Measurements from ENCODE around the gene SUSD4. TPM values are rescaled to one million over a fixed set of nuclear protein-coding genes. Genes with fewer than 3 reads are reported as not detected.
A peak's percentile ranks its signal among the peaks of the same experiment; 100 is the strongest.

SUSD4 gene
- total RNA-seq, 2 donors from 2014 or later, result 1.1 to 1.2 TPM

- H3K27ac Mint-ChIP-seq, result no peak overlapping the region
- no peaks in the 10 kb centered on the region for H3K9me3 Mint-ChIP-seq
- no peaks in the 10 kb centered on the region for H3K36me3 Mint-ChIP-seq
- DNase-seq (ENCODE audit: low spot score in 2 of 2), result no peak
- ATAC-seq, result no peak
Measured at GRCh38 chr1:223208164-223209076, 155.6 kb downstream of the SUSD4 start.

- ATAC-seq (no peak), DNase-seq (ENCODE audit: low spot score in 2 of 2) (no peak)
- no peak overlapping the region for H3K27ac Mint-ChIP-seq
- H3K9me3 Mint-ChIP-seq, result no peaks in the 10 kb centered on the region
- H3K36me3 Mint-ChIP-seq, result no peaks in the 10 kb centered on the region
Measured at GRCh38 chr1:223207293-223208066, 156.5 kb downstream of the SUSD4 start.

GRCh38 chr1:223204424-223204823 lies 159.6 kb downstream of the SUSD4 start:
- Mint-ChIP-seq H3K27ac (no peak overlapping the region), H3K36me3 (no peaks in the 10 kb centered on the region), H3K9me3 (no peaks in the 10 kb centered on the region)
- ATAC-seq, result no peak
- no peak for DNase-seq (ENCODE audit: low spot score in 2 of 2)

GRCh38 chr1:223203694-223204093 lies 160.3 kb downstream of the SUSD4 start:
- DNase-seq (ENCODE audit: low spot score in 2 of 2), result no peak
- no peaks in the 10 kb centered on the region for H3K36me3 Mint-ChIP-seq
- ATAC-seq, result no peak
- H3K27ac Mint-ChIP-seq, result no peak overlapping the region
- no peaks in the 10 kb centered on the region for H3K9me3 Mint-ChIP-seq

- Mint-ChIP-seq H3K27ac (no peak overlapping the region), H3K9me3 (no peaks in the 10 kb centered on the region)
- DNase-seq (ENCODE audit: low spot score in 2 of 2), result no peak
Measured at GRCh38 chr1:223203034-223203408, 161.0 kb downstream of the SUSD4 start.

GRCh38 chr1:223202376-223203033 lies 161.5 kb downstream of the SUSD4 start:
- H3K9me3 Mint-ChIP-seq, result no peaks in the 10 kb centered on the region
- no peaks in the 10 kb centered on the region for H3K36me3 Mint-ChIP-seq
- DNase-seq (ENCODE audit: low spot score in 2 of 2), result no peak
- ATAC-seq, result no peak
- no peak overlapping the region for H3K27ac Mint-ChIP-seq

More at GRCh38 chr1:223203034-223203408, 161.0 kb downstream of the SUSD4 start:
- no peaks in the 10 kb centered on the region for H3K36me3 Mint-ChIP-seq
- ATAC-seq, result no peak

GRCh38 chr1:223201967-223202366 lies 162.0 kb downstream of the SUSD4 start:
- ATAC-seq, result no peak
- Mint-ChIP-seq H3K36me3 (no peaks in the 10 kb centered on the region), H3K27ac (no peak overlapping the region), H3K9me3 (no peaks in the 10 kb centered on the region)
- DNase-seq (ENCODE audit: low spot score in 2 of 2), result no peak

GRCh38 chr1:223200903-223201302 lies 163.1 kb downstream of the SUSD4 start:
- peak overlapping the region in 1 of 2 donors; percentile 68 for H3K27ac Mint-ChIP-seq
- DNase-seq (ENCODE audit: low spot score in 2 of 2) (no peak), ATAC-seq (peak in 1 of 2 donors; percentile 43)
- no peaks in the 10 kb centered on the region for H3K9me3 Mint-ChIP-seq
- no peaks in the 10 kb centered on the region for H3K36me3 Mint-ChIP-seq

GRCh38 chr1:223199094-223199647 lies 164.8 kb downstream of the SUSD4 start:
- ATAC-seq (no peak), DNase-seq (ENCODE audit: low spot score in 2 of 2) (no peak)
- Mint-ChIP-seq H3K36me3 (peaks cover 0 to 5% of the 10 kb centered on the region in 2 donors), H3K9me3 (no peaks in the 10 kb centered on the region), H3K27ac (no peak overlapping the region)

- Mint-ChIP-seq H3K9me3 (no peaks in the 10 kb centered on the region), H3K27ac (no peak overlapping the region), H3K36me3 (peaks cover 0 to 5% of the 10 kb centered on the region in 2 donors)
- ATAC-seq (no peak), DNase-seq (ENCODE audit: low spot score in 2 of 2) (no peak)
Measured at GRCh38 chr1:223198628-223198965, 165.4 kb downstream of the SUSD4 start.

- Mint-ChIP-seq H3K27ac (no peak overlapping the region), H3K36me3 (peaks cover 0 to 5% of the 10 kb centered on the region in 2 donors), H3K9me3 (no peaks in the 10 kb centered on the region)
- no peak for ATAC-seq
- no peak for DNase-seq (ENCODE audit: low spot score in 2 of 2)
Measured at GRCh38 chr1:223197923-223198627, 165.9 kb downstream of the SUSD4 start.

- DNase-seq (ENCODE audit: low spot score in 2 of 2) (peak; percentile 51 to 82), ATAC-seq (peak; percentile 90 to 93)
- Mint-ChIP-seq H3K27ac (peak overlapping the region; percentile 85 to 89), H3K36me3 (peaks cover 0 to 5% of the 10 kb centered on the region in 2 donors), H3K9me3 (no peaks in the 10 kb centered on the region)
Measured at GRCh38 chr1:223189903-223190724, 173.9 kb downstream of the SUSD4 start.

- Mint-ChIP-seq H3K27ac (peak overlapping the region; percentile 85 to 89), H3K36me3 (no peaks in the 10 kb centered on the region), H3K9me3 (no peaks in the 10 kb centered on the region)
- ATAC-seq (no peak), DNase-seq (ENCODE audit: low spot score in 2 of 2) (no peak)
Measured at GRCh38 chr1:223189525-223189902, 174.5 kb downstream of the SUSD4 start.

- DNase-seq (ENCODE audit: low spot score in 2 of 2) (no peak), ATAC-seq (no peak)
- Mint-ChIP-seq H3K9me3 (no peaks in the 10 kb centered on the region), H3K27ac (peak overlapping the region in 1 of 2 donors; percentile 3), H3K36me3 (no peaks in the 10 kb centered on the region)
Measured at GRCh38 chr1:223188618-223189356, 175.2 kb downstream of the SUSD4 start.

- H3K36me3 Mint-ChIP-seq, result no peaks in the 10 kb centered on the region
- H3K27ac Mint-ChIP-seq, result no peak overlapping the region
- DNase-seq (ENCODE audit: low spot score in 2 of 2) (no peak), ATAC-seq (no peak)
- H3K9me3 Mint-ChIP-seq, result no peaks in the 10 kb centered on the region
Measured at GRCh38 chr1:223186800-223187199, 177.2 kb downstream of the SUSD4 start.

All from activated naive CD4-positive, alpha-beta T cell treated with anti-CD3 and anti-CD28 coated beads, Interleukin-2, amount 50 U/mL, for 72 hours (primary cell).